SJSA1 (cell line): ENCODE results near the gene IER5. TPM values are rescaled to one million over a fixed set of nuclear protein-coding genes. Genes with fewer than 3 reads are reported as not detected.

Experiments
- DNase-seq, 2 experiments: peaks; one replicate each; pipeline ENCODE4 v3.0.0-alpha.2; 2015 to 2020; ENCODE audit warnings: low spot score in 2 of 2, low read depth in 1 of 2
- H3K27ac ChIP-seq: fragments of 250-450 bp; sonication (Bioruptor Pico); 2 replicates; pipeline ENCODE4 v1.5.1; 2020; ENCODE audit warnings: mild to moderate bottlenecking, moderate library complexity
- H3K27me3 ChIP-seq: fragments of 250-450 bp; sonication (Bioruptor Pico); replicated peaks from 2 replicates; pipeline ENCODE4 v1.5.1; 2020; ENCODE audit warnings: mild to moderate bottlenecking, moderate library complexity
- H3K36me3 ChIP-seq: fragments of 250-450 bp; sonication (Bioruptor Pico); 2 replicates; pipeline ENCODE4 v1.5.1; 2020; ENCODE audit warnings: mild to moderate bottlenecking
- H3K4me1 ChIP-seq: fragments of 250-450 bp; sonication (Bioruptor Pico); replicated peaks from 2 replicates; pipeline ENCODE4 v1.6.1; 2021; ENCODE audit warnings: mild to moderate bottlenecking
- H3K4me3 ChIP-seq: fragments of 250-450 bp; sonication (Bioruptor Pico); 2 replicates; pipeline ENCODE4 v1.5.1; 2020; ENCODE audit warnings: mild to moderate bottlenecking
- H3K9me3 ChIP-seq: fragments of 250-450 bp; sonication (Bioruptor Pico); replicated peaks from 2 replicates; pipeline ENCODE4 v1.5.1; 2020; ENCODE audit warnings: mild to moderate bottlenecking
- total RNA-seq: library from RNA; depleted of rRNA; stranded (reverse); fragments of >200 nt; shearing (Covaris generic); gene quantifications from 2 replicates; pipeline ENCODE4 v1.2.3, GENCODE V29; 2014

Gene IER5
- total RNA-seq, 1 experiment from 2014 or later: 67.6 TPM

GRCh38 chr1:181095763-181096184 is 7.3 kb downstream of the IER5 start:
- H3K27me3 ChIP-seq: no peaks in the 10 kb centered on the region
- DNase-seq: no peak

GRCh38 chr1:181097242-181097641 is 8.7 kb downstream of the IER5 start:
- no peak overlapping the region for H3K27ac ChIP-seq
- no peaks in the 10 kb centered on the region for H3K9me3 ChIP-seq
- peaks cover 34% of the 10 kb centered on the region for H3K36me3 ChIP-seq
- peaks cover 96% of the 10 kb centered on the region for H3K4me1 ChIP-seq
- no peaks in the 10 kb centered on the region for H3K27me3 ChIP-seq
- DNase-seq: peak in 1 of 2 experiments; percentile 36
- H3K4me3 ChIP-seq: no peak overlapping the region

More at GRCh38 chr1:181095763-181096184, 7.3 kb downstream of the IER5 start:
- H3K4me1 ChIP-seq: peaks cover 91% of the 10 kb centered on the region
- peaks cover 49% of the 10 kb centered on the region for H3K36me3 ChIP-seq
- no peak overlapping the region for H3K4me3 ChIP-seq
- no peaks in the 10 kb centered on the region for H3K9me3 ChIP-seq
- 0 out of 2 replicates have a peak overlapping the region, but pooled peaks have one; percentile 7 for H3K27ac ChIP-seq

DNA sequence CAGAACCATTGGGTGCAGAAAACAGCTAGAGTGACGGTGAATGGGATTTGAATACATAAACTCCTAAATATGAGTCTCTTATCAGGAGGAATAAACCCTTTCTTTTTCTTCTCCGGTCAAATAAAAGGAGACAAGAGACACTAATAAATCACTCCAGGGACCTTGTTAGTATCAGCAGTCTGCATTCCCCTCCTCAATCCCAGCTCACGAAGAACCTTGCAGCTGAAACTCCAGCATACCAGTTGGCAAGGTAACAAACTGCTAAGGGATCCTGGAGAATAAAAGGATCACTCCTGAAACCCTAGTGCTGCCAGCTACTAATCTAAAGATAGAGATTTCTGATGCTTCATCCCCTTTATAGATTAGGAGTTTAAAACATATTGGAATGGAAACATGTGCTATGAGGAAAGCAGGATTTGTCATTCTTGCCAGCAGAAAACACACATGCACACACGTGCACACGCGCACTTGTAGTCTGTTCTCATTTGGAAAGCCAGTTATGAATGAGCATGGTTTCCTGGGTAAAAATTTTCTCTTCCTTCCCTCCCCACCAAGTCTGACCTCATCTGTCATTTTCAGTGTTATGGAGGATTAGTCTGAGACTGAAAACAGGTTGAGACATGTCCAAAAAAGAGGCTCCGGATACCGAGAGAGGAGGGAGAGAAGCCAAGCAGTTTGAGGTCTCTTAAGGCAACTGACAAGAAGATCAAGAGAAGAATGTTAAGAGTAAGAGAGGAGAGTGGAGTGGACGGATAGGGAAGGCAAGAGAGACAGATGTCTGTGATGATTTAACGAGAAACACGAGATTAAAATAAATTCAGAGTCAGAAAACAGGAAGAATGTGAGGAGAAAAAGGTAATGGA is 10.9 kb downstream of the IER5 start:
- H3K27ac ChIP-seq: peak overlapping the region; percentile 75
- no peak overlapping the region for H3K4me3 ChIP-seq
- DNase-seq: no peak
- H3K36me3 ChIP-seq: peaks cover 13% of the 10 kb centered on the region; the same call in 1 of the 2 replicates
- H3K9me3 ChIP-seq: no peaks in the 10 kb centered on the region
- H3K4me1 ChIP-seq: peaks cover 92% of the 10 kb centered on the region
- H3K27me3 ChIP-seq: no peaks in the 10 kb centered on the region

- Histone ChIP-seq H3K27me3 (no peaks in the 10 kb centered on the region), H3K4me3 (no peak overlapping the region), H3K36me3 (peaks cover 5% of the 10 kb centered on the region; the same call in 1 of the 2 replicates), H3K9me3 (no peaks in the 10 kb centered on the region), H3K27ac (peak overlapping the region; percentile 75), H3K4me1 (peaks cover 90% of the 10 kb centered on the region)
- peak; percentile 52 to 73 for DNase-seq
Observed at GRCh38 chr1:181100015-181100905, 11.8 kb downstream of the IER5 start.

DNA sequence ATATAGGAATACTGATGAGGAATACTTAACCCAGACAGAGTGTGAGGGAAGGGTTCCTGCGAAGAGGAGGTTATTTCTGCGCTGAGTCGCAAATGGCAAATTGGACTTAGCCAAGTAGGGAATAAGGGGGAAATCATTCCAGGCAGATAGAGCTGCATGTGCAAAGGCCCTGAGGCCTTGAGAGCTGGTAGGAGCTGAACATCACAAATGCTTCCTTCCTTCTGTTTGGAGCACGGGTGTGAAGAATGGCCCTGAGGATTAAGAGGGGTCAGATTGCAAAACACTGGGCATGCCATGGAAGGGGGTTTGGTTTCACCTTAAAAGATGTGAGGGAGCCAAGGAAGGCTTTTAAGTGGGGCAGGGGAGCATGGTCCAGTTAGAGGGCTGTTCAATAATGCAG is 12.4 kb downstream of the IER5 start:
- Histone ChIP-seq H3K27me3 (no peaks in the 10 kb centered on the region), H3K4me1 (peaks cover 89% of the 10 kb centered on the region), H3K36me3 (no peaks in the 10 kb centered on the region), H3K4me3 (no peak overlapping the region), H3K27ac (peak overlapping the region; percentile 75), H3K9me3 (no peaks in the 10 kb centered on the region)
- no peak for DNase-seq

- Histone ChIP-seq H3K4me1 (peaks cover 83% of the 10 kb centered on the region), H3K4me3 (no peak overlapping the region)
- peak; percentile 68 to 73 for DNase-seq
Observed at GRCh38 chr1:181101581-181102226, 13.2 kb downstream of the IER5 start.

GRCh38 chr1:181102841-181103240 is 14.3 kb downstream of the IER5 start:
- DNase-seq: no peak
- no peaks in the 10 kb centered on the region for H3K9me3 ChIP-seq
- no peaks in the 10 kb centered on the region for H3K27me3 ChIP-seq
- no peak overlapping the region for H3K4me3 ChIP-seq
- H3K27ac ChIP-seq: no peak overlapping the region
- no peaks in the 10 kb centered on the region for H3K36me3 ChIP-seq
- peaks cover 71% of the 10 kb centered on the region for H3K4me1 ChIP-seq

More at GRCh38 chr1:181101581-181102226, 13.2 kb downstream of the IER5 start:
- H3K9me3 ChIP-seq: no peaks in the 10 kb centered on the region
- no peaks in the 10 kb centered on the region for H3K27me3 ChIP-seq
- no peaks in the 10 kb centered on the region for H3K36me3 ChIP-seq
- H3K27ac ChIP-seq: peak overlapping the region; percentile 75

GRCh38 chr1:181103399-181103798 is 14.9 kb downstream of the IER5 start:
- H3K4me1 ChIP-seq: peaks cover 66% of the 10 kb centered on the region
- no peaks in the 10 kb centered on the region for H3K36me3 ChIP-seq
- no peaks in the 10 kb centered on the region for H3K27me3 ChIP-seq
- H3K4me3 ChIP-seq: no peak overlapping the region
- no peak for DNase-seq
- H3K9me3 ChIP-seq: no peaks in the 10 kb centered on the region
- no peak overlapping the region for H3K27ac ChIP-seq

DNA sequence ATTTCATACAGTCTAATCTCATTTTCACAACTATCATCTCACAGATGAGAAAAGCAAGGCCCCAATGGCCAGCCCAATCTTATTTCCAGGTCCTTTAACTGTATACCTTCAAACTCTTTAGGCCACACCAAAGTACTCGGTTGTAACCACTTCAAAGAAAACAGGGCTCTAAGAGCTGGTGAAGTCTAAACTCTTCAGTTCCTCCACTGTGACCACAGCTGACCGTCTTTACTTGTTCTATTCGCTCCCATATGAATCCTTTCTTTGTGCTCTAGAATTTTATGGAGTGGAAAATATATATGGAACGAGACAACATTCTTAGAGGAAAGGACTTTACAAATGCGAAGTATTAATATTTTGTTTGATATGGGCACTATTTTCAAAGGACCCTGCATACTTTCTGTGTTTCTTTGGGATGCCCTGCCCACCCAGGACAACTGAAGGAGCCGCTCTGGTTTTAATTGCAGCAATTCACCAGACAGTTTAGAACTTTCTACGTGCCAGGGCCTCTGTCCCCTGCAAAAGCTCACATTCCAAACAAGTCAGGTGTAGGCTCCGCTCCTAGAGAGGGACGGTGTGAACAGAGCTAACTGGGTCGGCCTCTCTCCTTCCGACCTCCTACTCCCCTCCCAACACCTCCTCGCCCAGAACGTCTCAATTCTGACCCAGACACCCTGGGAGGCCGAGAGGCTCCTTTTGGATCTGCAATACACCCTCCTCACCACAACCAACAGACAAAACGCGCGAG is 15.7 kb downstream of the IER5 start:
- DNase-seq: no peak
- Histone ChIP-seq H3K4me1 (peaks cover 60% of the 10 kb centered on the region), H3K36me3 (no peaks in the 10 kb centered on the region), H3K9me3 (no peaks in the 10 kb centered on the region), H3K27ac (peak overlapping the region; percentile 71), H3K27me3 (no peaks in the 10 kb centered on the region), H3K4me3 (peak overlapping the region; percentile 53)

GRCh38 chr1:181104790-181105133 is 16.3 kb downstream of the IER5 start:
- no peaks in the 10 kb centered on the region for H3K27me3 ChIP-seq
- H3K36me3 ChIP-seq: no peaks in the 10 kb centered on the region
- peaks cover 55% of the 10 kb centered on the region for H3K4me1 ChIP-seq
- DNase-seq: peak in 1 of 2 experiments; percentile 64
- no peaks in the 10 kb centered on the region for H3K9me3 ChIP-seq
- H3K27ac ChIP-seq: peak overlapping the region; percentile 71
- peak overlapping the region; percentile 53 for H3K4me3 ChIP-seq

GRCh38 chr1:181105134-181106021 is 16.9 kb downstream of the IER5 start:
- DNase-seq: peak; percentile 82 to 96
- Histone ChIP-seq H3K9me3 (no peaks in the 10 kb centered on the region), H3K4me3 (peak overlapping the region; percentile 53), H3K4me1 (peaks cover 49% of the 10 kb centered on the region), H3K36me3 (no peaks in the 10 kb centered on the region), H3K27ac (peak overlapping the region; percentile 71), H3K27me3 (no peaks in the 10 kb centered on the region)

GRCh38 chr1:181106022-181106312 is 17.5 kb downstream of the IER5 start:
- H3K27ac ChIP-seq: no peak overlapping the region
- no peak overlapping the region; the same call in 1 of the 2 replicates for H3K4me3 ChIP-seq
- peaks cover 43% of the 10 kb centered on the region for H3K4me1 ChIP-seq

More at GRCh38 chr1:181106022-181106312, 17.5 kb downstream of the IER5 start:
- H3K36me3 ChIP-seq: no peaks in the 10 kb centered on the region
- no peak for DNase-seq
- no peaks in the 10 kb centered on the region for H3K9me3 ChIP-seq
- H3K27me3 ChIP-seq: no peaks in the 10 kb centered on the region
